Measurements from ENCODE around the gene FCGR3A.

DNA sequence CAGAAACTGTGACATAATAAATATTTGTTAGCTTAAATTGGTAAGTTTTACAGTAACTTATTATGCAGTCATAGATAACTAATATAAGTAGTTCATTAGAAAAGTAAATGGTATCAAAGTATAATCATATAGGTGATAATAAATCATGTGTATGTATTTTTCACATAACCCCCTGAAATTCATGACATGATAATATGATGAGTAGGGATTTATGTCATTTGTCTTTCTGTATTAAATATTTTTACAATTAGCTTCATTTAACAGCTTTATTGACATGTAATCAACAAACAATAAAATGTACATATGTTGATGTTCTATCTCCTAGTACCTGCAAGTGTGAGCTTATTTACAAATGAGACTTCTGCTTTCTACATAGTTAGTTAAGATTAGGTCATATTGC is 54.1 kb downstream of the FCGR3A start:
- TF ChIP-seq, protein P1, sequence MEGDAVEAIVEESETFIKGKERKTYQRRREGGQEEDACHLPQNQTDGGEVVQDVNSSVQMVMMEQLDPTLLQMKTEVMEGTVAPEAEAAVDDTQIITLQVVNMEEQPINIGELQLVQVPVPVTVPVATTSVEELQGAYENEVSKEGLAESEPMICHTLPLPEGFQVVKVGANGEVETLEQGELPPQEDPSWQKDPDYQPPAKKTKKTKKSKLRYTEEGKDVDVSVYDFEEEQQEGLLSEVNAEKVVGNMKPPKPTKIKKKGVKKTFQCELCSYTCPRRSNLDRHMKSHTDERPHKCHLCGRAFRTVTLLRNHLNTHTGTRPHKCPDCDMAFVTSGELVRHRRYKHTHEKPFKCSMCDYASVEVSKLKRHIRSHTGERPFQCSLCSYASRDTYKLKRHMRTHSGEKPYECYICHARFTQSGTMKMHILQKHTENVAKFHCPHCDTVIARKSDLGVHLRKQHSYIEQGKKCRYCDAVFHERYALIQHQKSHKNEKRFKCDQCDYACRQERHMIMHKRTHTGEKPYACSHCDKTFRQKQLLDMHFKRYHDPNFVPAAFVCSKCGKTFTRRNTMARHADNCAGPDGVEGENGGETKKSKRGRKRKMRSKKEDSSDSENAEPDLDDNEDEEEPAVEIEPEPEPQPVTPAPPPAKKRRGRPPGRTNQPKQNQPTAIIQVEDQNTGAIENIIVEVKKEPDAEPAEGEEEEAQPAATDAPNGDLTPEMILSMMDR (IDR thresholded peaks at IDR 0.05) = no peak
- no peak for TF ChIP-seq POLR2A (IDR thresholded peaks at IDR 0.05)
- TF ChIP-seq POLR2AphosphoS5 (IDR thresholded peaks at IDR 0.05) = no peak
- TF ChIP-seq EP300 (IDR thresholded peaks at IDR 0.05) = no peak

Data from gastroesophageal sphincter (tissue), 3 donors.